ENCODE results near the gene MAP3K6. TPM values are rescaled to one million over a fixed set of nuclear protein-coding genes. Genes with fewer than 3 reads are reported as not detected.

MAP3K6 gene
- total and polyA plus RNA-seq, 2 of the 13 experiments (the other 11 are each of a cell fraction or from before 2014, with no cell fraction given): 2.7 to 3.2 TPM

DNA sequence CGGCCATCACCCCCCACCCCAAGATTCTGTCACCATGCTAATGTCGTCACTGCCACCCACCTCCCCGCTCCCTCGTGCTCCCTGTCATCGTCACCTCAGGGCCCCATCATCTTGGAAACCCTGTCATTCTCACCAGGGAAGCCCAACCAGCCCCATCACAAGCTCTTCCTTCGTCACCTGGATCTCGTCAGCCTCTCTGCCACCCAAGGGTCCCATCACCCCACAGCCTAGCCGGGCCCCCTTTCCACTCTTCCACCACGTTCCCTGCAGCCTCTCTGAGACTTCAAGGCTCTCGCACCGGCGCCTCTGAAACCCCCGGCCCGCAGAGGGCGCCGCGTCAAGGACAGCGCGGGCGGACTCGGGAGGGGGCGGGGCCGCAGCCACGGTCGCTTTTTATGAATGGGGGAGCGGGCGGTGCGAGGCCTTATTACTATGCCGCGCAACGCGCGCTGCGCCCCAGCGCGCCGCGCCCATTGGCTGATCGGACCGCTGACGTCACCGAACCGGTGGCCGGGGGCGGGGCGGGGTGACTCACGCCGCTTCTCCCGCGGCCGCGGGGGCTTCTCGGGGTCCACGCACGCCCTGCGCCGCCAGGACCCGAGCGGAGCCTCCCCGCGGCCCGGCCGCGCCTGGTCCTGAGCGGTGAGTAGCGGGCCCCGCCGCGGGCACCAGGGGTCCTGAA lies 25.5 kb upstream of the MAP3K6 start, which contains the start of gene GPR3 (continued):
- TF ChIP-seq, protein P1, sequence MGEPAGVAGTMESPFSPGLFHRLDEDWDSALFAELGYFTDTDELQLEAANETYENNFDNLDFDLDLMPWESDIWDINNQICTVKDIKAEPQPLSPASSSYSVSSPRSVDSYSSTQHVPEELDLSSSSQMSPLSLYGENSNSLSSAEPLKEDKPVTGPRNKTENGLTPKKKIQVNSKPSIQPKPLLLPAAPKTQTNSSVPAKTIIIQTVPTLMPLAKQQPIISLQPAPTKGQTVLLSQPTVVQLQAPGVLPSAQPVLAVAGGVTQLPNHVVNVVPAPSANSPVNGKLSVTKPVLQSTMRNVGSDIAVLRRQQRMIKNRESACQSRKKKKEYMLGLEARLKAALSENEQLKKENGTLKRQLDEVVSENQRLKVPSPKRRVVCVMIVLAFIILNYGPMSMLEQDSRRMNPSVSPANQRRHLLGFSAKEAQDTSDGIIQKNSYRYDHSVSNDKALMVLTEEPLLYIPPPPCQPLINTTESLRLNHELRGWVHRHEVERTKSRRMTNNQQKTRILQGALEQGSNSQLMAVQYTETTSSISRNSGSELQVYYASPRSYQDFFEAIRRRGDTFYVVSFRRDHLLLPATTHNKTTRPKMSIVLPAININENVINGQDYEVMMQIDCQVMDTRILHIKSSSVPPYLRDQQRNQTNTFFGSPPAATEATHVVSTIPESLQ (CRISPR knock-in tag; conservative IDR thresholded peaks at IDR 0.05): no peak
- 0 out of 2 replicates have a peak, but pooled peaks have one; percentile 37 for TF ChIP-seq GATAD2A (CRISPR knock-in tag; IDR thresholded peaks at IDR 0.05)
- no peak for TF ChIP-seq RAD51 (IDR thresholded peaks at IDR 0.05; ENCODE audit: borderline replicate concordance)
- TF ChIP-seq FOXK1 (CRISPR knock-in tag; IDR thresholded peaks at IDR 0.05; ENCODE audit: borderline replicate concordance, low read depth): peak; percentile 48; the same call in 1 of the 2 replicates
- TF ChIP-seq KLF16 (CRISPR knock-in tag; IDR thresholded peaks at IDR 0.05): peak in 1 of 2 experiments; percentile 51; a peak in 1 of 4 replicates
- peak; percentile 77; the same call in 1 of the 2 replicates for TF ChIP-seq ARNT2 (CRISPR knock-in tag; IDR thresholded peaks at IDR 0.05; ENCODE audit: low read depth)
- TF ChIP-seq, protein P2, sequence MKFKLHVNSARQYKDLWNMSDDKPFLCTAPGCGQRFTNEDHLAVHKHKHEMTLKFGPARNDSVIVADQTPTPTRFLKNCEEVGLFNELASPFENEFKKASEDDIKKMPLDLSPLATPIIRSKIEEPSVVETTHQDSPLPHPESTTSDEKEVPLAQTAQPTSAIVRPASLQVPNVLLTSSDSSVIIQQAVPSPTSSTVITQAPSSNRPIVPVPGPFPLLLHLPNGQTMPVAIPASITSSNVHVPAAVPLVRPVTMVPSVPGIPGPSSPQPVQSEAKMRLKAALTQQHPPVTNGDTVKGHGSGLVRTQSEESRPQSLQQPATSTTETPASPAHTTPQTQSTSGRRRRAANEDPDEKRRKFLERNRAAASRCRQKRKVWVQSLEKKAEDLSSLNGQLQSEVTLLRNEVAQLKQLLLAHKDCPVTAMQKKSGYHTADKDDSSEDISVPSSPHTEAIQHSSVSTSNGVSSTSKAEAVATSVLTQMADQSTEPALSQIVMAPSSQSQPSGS (CRISPR knock-in tag; IDR thresholded peaks at IDR 0.05): peak; percentile 53
- TF ChIP-seq MZF1 (CRISPR knock-in tag; IDR thresholded peaks at IDR 0.05; ENCODE audit: borderline replicate concordance): no peak
- no peak for TF ChIP-seq LCORL (IDR thresholded peaks at IDR 0.05)
- TF ChIP-seq LCORL (CRISPR knock-in tag; IDR thresholded peaks at IDR 0.05): peak; percentile 47; the same call in 1 of the 2 replicates
- 0 out of 2 replicates have a peak, but pooled peaks have one; percentile 4 for TF ChIP-seq PHF8 (CRISPR knock-in tag; IDR thresholded peaks at IDR 0.05)
- TF ChIP-seq YEATS4 (CRISPR knock-in tag; IDR thresholded peaks at IDR 0.05; ENCODE audit: borderline replicate concordance): peak; percentile 66; the same call in 1 of the 2 replicates
- no peak for TF ChIP-seq SNRNP70 (IDR thresholded peaks at IDR 0.05; ENCODE audit: low read depth, low read length)
- TF ChIP-seq, protein P3, sequence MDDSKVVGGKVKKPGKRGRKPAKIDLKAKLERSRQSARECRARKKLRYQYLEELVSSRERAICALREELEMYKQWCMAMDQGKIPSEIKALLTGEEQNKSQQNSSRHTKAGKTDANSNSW (CRISPR knock-in tag; IDR thresholded peaks at IDR 0.05; ENCODE audit: borderline replicate concordance): no peak
- TF ChIP-seq ZNF501 (CRISPR knock-in tag; IDR thresholded peaks at IDR 0.05): peak; percentile 65; the same call in 1 of the 2 replicates
- TF ChIP-seq CENPX (CRISPR knock-in tag; IDR thresholded peaks at IDR 0.05): no peak
- TF ChIP-seq, protein P4, sequence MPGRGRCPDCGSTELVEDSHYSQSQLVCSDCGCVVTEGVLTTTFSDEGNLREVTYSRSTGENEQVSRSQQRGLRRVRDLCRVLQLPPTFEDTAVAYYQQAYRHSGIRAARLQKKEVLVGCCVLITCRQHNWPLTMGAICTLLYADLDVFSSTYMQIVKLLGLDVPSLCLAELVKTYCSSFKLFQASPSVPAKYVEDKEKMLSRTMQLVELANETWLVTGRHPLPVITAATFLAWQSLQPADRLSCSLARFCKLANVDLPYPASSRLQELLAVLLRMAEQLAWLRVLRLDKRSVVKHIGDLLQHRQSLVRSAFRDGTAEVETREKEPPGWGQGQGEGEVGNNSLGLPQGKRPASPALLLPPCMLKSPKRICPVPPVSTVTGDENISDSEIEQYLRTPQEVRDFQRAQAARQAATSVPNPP (CRISPR knock-in tag; IDR thresholded peaks at IDR 0.05): no peak
- TF ChIP-seq, protein P5, sequence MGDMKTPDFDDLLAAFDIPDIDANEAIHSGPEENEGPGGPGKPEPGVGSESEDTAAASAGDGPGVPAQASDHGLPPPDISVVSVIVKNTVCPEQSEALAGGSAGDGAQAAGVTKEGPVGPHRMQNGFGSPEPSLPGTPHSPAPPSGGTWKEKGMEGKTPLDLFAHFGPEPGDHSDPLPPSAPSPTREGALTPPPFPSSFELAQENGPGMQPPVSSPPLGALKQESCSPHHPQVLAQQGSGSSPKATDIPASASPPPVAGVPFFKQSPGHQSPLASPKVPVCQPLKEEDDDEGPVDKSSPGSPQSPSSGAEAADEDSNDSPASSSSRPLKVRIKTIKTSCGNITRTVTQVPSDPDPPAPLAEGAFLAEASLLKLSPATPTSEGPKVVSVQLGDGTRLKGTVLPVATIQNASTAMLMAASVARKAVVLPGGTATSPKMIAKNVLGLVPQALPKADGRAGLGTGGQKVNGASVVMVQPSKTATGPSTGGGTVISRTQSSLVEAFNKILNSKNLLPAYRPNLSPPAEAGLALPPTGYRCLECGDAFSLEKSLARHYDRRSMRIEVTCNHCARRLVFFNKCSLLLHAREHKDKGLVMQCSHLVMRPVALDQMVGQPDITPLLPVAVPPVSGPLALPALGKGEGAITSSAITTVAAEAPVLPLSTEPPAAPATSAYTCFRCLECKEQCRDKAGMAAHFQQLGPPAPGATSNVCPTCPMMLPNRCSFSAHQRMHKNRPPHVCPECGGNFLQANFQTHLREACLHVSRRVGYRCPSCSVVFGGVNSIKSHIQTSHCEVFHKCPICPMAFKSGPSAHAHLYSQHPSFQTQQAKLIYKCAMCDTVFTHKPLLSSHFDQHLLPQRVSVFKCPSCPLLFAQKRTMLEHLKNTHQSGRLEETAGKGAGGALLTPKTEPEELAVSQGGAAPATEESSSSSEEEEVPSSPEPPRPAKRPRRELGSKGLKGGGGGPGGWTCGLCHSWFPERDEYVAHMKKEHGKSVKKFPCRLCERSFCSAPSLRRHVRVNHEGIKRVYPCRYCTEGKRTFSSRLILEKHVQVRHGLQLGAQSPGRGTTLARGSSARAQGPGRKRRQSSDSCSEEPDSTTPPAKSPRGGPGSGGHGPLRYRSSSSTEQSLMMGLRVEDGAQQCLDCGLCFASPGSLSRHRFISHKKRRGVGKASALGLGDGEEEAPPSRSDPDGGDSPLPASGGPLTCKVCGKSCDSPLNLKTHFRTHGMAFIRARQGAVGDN (CRISPR knock-in tag; IDR thresholded peaks at IDR 0.05): peak; percentile 84
- TF ChIP-seq SP2 (CRISPR knock-in tag; IDR thresholded peaks at IDR 0.05): no peak
- TF ChIP-seq ZBTB7B (CRISPR knock-in tag; IDR thresholded peaks at IDR 0.05): peak; percentile 35; the same call in 1 of the 2 replicates
- TF ChIP-seq CC2D1A (CRISPR knock-in tag; IDR thresholded peaks at IDR 0.05): no peak
- TF ChIP-seq ZBTB42 (CRISPR knock-in tag; IDR thresholded peaks at IDR 0.05): no peak
